Stimulated activated CD4-positive, alpha-beta T cell treated with anti-CD3 and anti-CD28 coated beads, Interleukin-1b, Interleukin-23, amount 100 ng/mL, for 1 hour (primary cell): ENCODE results near the gene NSUN6.
"Not testable (repeated sequence)": the region's sequence is repeated elsewhere in the genome, so short reads cannot be mapped to it uniquely, and the experiment has no call there.

Experiments used
- DNase-seq, 2 donors: peaks; one replicate each; pipeline ENCODE4 v3.0.0-alpha.2; 2020; ENCODE audit warnings: low read depth in 2 of 2

NSUN6 gene

DNA sequence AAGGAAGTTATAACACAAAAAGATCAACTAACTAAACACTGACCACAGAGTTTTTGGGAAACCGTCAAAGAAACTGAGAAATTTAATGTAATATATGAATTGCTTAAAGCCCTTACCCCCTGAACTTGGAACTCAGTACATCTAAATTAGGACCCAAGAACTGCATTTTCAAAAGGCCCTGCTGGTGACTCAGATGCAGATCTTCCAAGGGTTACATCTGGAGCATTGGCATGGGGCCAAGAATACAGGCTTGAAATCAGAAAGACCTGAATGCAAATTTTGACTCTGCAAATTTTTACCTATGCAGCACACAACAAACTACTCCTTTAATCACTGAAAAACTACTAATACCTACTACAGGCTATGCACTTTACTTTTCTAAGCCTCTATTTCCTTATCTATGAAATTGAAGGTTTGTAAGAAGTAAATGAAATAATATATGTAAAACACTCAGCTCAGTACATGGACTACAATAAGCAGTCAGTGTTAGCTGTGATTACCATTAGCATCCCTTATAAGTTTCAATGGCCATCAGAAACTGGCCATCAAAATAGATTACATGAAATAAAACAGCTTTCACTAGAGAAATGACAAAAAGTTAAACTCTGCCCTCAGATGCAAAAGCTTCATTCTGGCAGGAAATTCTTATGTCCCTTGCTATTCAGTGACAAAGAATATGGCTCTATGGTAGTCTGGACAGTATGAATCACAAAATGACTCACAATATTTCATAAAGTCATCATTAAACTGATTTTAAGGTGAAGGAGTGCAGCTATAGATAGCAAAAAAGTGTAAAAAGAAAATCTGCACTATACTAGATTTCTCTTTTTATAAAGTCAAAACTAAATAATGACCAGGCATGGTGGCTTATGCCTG is 43.6 kb downstream of the NSUN6 start:
- no peak for DNase-seq

DNA sequence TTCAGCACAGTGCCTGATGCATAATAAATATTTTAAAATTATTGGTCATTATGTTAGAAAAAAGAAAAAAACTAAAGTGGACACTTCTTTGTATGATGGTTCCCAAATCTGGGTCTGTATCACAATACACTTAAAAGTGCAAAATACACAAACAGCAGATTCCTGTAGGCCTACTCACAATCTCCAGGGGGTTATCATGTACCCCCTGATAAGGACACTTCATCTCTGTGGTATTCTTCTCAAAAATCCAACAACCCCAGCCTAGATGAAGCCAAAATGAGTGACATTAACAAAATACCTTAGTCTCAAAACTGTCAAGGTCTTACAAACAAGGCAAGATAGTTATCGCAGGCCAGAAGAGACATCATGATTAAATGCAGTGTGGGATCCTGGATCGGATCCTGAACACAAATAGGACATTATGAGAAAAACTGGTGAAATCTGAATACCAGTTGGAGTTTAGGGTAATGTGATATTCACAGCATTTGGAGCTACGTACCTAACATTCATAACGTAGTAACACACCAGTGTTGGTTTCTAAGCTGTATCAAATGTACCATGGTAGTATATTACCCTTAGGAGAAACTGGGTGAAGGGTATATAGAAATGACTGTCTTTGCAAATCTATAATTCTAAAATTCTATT is 45.2 kb downstream of the NSUN6 start:
- no peak for DNase-seq

DNA sequence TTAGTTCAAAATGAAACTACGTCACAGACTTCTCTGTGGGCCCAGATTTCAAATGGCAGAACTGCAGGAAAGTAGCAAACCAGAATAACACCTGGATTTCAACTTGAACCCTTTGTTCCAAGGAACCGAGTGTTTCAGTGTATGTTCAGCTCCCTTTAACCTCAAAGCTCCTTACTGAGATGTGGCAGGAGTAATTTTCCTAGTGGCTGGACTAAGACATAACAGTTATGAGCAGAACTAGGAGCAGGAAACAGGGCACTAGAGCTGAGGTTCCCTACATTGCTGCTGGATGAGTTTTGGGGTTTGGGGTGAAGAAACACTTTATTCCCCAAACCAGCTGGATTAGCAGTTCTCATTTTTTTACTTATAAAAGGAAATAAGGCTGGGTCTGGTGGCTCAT is 50.1 kb downstream of the NSUN6 start:
- no peak for DNase-seq

DNA sequence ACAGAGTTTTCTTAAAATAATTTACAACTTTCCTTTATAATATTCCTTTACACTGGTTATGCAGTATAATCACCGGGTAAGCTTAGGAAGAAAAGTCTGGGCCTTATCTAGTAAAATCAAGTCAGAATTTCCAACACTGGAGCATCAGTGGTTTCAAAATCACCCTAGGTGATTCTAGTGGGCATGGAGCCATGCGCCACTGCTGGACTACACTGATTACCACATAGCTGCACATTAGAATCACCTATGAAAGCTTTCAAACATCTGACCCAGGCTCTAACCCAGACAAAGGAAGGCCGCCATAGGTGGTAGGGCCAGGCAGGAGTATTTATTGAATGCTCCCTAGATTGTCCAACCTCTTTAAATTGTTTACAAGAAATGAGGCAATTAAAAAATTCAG is 52.0 kb downstream of the NSUN6 start:
- no peak for DNase-seq

DNA sequence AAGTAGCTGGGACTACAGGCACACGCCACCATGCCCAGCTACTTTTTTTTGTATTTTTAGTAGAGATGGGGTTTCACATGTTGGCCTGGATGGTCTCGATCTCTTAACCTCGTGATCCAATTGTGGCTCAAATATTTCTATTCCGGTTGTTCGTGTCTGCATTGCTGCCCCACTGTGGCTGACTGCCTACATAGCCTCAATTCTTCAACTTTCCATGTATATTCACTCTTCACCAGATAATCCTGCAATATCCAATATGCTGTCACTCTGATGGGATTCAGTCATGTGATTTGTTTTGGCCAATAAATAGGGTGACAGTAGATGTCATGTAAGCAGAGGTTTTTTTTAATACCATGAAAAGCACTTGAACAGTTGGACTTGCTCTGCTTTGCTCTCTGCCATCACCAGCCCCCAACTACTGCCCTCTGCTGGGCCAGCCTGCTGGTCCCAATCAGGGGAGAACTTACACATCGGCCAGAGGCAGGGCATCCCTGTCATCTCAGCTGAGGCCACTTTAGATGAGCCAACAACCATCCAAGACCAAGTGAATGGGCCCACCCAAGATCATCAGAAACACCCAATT is 56.7 kb downstream of the NSUN6 start:
- DNase-seq, result no peak

DNA sequence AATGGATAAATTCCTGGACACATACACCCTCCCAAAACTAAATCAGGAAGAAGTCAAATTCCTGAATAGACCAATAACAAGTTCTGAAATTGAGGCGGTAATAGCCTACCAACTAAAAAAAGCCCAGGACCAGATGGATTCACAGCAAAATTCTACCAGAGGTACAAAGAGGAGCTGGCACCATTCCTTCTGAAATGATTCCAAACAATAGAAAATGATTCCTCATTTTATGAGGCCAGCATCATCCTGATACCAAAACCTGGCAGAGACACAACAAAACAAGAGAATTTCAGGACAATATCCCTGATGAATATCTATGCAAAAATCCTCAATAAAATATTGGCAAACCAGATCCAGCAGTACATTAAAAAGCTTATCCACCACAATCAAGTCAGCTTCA is 60.2 kb downstream of the NSUN6 start:
- DNase-seq, result not testable (repeated sequence)

DNA sequence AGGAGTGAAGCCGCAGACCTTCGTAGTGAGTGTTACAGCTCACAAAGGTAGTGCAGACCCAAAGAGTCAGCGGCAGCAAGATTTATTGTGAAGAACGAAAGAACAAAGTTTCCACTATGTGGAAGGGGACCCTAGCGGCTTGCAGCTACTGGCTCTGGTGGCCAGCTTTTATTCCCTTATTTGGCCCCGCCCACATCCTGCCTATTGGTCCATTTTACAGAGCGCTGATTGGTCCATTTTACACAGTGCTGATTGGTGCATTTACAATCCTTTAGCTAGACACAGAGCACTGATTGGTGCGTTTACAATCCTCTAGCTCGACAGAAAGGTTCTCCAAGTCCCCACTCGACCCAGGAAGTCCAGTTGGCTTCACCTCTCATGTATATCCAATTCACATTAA is 64.8 kb downstream of the NSUN6 start:
- not testable (repeated sequence) for DNase-seq

DNA sequence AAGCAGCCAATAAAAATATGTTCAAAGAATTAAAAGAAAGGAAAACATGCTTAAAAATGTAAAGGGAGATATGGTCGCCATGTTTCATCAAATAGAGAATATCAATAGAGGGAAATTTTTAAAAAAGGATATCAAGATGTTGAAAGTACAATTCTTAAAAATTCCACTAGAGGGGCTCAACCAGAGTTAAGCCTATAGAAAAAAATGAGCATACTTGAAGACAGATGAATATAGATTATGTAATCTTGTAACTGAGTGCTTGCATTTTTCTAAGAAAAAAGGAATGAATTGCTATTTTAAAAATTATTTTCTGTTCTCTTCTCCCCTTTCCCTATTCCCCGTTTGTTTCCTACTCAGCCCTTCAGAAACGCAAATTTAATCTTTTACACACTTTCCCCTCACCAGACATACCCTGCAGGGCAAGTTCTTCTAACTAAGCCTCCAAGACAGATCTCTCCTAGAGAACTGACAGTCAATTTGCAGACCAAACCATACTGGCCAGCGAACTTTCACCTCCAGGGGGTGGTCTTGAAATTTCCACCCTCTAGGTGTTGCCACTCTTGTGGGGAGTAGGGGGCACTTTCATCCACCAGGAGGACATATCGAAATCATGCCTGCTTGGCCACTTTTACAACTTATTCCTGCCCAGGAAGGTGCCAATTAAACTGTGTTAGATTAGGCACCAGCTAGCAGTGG is 67.7 kb downstream of the NSUN6 start:
- DNase-seq, result no peak

DNA sequence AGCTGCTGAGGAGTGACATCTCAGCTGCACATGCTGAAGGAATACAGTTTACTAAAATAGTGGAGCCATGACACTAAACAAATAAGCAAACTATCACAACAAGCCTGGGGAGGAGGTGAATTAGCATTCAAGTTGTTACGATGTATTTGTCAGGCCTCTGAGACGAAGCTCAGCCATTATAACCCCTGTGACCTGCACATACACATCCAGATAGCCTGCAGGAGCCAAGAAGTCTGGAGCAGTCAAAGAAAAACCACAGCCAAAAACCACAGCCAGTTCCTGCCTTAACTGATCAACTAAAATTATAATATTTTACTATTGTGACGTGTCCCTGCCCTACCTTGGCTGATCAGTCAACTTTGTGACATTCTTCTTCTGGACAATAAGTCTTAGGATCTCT is 68.6 kb downstream of the NSUN6 start:
- no peak for DNase-seq

DNA sequence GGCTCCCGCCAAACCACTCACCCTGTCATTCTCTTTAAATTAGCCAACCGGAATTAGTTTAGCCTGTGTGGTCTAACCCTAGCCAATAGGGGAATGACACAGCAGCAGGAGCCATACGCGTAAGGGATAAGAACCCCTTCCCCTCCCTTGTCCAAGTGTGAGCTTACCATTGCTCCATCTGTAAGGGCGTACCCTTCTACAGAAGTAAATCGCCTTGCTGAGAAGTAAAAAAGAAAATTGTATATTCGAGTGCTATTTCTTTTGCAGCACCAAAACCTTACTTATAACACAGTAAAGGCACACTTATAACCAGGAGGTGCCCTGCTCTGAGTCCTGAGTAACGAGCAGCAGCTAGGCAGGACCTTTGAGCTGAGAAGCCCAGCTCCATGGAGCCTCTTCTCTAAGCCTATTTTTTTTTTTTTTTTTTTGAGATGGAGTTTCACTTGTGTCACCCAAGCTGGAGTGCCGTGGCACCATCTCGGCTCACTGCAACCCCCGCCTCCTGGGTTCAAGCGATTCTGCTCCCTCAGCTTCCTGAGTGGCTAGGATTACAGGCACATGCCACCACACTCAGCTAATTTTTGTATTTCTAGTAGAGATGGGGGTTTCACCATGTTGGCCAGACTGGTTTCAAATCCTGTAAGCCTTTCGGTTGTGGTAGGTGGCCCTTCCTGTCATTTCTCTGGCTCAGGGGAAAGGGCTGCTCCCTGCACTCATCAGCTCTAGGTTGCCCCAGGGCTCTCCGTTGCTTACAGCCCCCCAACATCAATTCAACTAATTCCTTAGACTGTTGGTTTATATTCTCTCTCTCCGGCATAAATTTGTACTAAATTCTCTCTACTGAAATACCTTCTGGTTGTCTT is 73.3 kb downstream of the NSUN6 start:
- no peak for DNase-seq

DNA sequence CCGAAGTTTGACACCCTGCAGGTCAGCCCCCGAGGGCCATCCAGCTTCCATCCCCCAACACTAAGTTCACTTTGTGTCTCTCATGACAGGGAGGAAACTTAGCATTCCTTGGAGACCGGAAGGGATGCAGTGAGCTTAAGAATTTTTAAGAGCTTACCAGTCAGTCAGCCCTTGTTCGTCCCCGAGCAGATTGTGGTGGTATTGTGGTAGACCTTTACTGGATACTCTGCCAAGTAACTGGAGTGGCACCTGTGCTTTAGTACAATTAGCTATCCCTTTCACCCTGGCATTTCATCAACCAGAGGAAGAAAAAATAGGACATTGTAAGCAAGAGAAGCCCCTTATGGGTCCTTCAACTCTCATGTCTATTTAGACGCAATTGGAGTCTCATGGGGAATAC is 74.8 kb downstream of the NSUN6 start:
- DNase-seq, result no peak

DNA sequence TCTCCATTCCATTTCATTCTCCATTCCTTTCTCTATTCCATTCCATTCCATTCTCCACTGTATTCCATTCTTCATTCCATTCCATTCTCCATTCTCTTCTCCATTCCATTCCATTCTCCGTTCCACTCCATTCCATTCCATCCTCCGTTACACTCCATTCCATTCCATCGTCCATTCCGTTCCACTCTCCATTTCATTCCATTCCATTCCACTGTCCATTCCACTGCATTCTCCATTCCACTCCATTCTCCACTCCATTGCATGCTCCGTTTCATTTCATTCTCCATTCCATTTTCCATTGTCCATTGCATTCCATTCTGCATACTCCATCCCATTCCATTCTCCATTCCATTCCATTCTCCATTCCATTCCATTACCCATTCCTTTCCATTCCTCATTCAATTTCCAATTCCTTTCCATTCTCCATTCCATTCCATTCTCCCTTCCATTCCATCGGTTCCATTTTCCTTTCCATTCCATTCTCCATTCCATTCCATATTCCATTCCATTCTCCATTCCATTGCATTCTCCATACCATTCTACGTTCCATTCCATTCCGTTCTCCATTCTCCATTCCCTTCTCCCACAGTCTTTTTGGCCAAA is 78.3 kb downstream of the NSUN6 start:
- no peak for DNase-seq

DNA sequence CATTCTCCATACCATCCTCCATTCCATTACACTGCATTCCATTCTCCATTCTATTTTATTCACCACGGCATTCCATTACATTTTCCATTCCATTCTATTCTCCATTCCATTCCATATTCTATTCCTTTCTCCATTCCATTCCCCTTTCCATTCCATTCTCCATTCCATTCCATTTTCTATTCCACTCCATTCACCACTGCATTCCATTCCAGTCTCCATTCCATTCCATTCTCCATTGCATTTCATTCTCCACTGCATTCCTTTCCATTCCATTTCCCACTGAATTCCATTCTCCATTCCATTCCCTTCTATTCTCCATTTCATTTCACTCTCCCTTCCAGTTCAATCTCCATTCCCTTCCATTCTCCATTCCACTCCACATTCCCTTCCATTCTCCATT is 79.6 kb downstream of the NSUN6 start:
- no peak for DNase-seq

DNA sequence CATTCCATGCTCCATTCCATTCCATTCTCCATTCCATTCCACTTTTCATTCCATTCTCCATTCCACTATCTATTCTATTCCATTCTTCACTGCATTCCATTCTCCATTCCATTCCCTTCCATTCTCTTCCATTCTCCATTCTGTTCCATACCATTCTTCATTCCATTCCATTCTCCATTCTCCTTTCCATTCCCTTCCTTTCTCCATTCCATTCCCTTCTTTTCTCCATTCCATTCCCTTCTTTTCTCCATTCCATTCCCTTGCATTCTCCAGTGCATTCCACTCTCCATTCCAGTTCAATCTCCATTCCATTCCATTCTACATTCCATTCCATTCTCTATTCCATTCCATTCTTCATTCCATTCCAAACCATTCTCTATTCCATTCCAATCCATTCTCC is 80.3 kb downstream of the NSUN6 start:
- no peak for DNase-seq

DNA sequence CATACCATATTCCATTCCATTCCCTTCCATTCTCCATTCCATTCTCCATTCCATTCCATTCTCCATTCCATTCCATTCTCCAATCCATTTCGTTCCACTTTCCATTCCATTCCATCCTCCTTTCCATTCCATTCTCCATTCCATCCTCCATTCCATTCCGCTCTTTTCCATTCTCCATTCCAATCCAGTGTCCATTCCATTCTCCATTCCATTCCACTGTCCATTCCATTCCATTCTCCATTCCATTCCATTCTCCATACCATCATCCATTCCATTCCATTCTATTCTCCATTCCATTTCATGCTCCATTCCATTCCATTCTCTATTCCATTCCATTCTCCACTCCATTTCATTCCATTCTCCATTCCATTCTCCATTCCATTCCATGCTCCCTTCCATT is 81.0 kb downstream of the NSUN6 start:
- not testable (repeated sequence) for DNase-seq

DNA sequence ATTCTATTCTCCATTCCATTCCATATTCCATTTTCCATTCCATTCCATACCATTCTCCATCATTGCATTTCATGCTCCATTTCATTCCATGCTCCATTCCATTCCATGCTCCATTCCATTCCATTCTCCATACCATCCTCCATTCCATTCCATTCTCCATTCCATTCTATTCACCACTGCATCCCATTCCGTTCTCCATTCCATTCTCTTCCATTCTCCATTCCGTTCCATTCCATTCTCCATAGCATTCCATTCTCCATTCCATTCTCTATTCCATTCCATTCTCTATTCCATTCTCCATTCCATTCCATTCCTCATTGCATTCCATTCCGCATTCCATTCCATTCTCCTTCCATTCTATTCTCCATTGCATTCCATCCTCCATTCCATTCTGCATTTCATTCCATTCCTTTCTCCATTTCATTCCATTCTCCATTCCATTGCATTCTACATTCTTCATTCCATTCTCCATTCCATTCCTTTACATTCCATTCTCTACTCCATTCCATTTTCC is 84.0 kb downstream of the NSUN6 start:
- no peak for DNase-seq

DNA sequence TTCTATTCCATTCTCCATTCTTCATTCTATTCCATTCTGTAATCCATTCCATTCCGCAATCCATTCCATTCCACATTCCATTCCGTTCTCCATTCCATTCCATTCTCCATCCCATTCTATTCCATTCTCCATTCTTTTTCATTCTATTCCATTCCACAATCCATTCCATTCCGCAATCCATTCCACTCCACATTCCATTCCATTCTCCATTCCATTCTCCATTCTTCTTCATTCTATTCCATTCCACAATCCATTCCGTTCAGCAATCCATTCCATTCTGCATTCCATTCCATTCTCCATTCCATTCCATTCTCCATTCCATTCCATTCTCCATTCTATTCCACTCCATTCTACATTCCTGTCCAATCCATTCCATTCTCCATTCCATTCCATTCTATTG is 85.2 kb downstream of the NSUN6 start:
- no peak for DNase-seq

DNA sequence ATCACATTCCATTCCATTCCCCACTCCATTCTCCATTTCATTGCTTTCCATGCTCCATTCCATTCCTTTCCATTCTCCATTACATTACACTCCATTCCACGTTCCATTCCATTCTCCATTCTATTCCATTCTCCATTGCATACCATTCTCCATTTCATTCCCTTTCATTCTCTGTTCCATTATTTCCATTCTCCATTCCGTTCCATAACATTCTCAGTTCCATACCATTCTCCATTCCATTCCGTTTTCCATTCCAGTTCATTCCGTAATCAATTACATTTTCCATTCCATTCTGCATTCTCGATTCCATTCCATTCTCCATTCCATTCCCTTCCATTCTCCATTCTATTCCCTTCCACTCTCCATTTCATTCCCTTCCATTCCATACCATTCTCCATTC is 86.4 kb downstream of the NSUN6 start:
- no peak for DNase-seq

DNA sequence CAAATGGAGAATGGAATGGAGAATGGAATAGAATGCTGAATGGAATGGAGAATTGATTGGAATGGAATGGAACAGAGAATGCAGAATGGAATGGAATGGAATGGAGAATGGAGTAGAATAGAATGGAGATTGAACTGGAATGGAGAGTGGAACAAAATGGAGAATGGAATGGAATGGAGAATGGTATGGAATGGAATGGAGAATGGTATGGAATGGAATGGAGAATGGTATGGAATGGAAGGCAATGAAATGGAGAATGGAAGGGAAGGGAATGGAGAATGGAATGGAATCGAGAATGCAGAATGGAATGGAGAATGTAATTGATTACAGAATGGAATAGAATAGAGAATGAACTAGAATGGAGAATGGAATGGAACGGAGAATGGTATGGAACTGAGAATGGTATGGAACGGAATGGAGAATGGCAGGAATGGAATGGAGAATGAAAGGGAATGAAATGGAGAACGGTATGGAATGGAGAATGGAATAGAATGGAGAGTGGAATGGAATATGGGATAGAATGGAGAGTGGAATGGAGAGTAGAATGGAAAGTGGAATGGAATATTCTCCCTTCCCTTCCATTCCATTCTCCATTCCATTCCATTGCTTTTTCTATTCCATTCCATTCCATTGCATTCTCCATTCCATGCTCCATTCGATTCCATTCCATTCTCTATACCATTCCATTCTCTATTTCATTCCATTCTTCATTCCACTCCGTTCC is 88.2 kb downstream of the NSUN6 start:
- no peak for DNase-seq

DNA sequence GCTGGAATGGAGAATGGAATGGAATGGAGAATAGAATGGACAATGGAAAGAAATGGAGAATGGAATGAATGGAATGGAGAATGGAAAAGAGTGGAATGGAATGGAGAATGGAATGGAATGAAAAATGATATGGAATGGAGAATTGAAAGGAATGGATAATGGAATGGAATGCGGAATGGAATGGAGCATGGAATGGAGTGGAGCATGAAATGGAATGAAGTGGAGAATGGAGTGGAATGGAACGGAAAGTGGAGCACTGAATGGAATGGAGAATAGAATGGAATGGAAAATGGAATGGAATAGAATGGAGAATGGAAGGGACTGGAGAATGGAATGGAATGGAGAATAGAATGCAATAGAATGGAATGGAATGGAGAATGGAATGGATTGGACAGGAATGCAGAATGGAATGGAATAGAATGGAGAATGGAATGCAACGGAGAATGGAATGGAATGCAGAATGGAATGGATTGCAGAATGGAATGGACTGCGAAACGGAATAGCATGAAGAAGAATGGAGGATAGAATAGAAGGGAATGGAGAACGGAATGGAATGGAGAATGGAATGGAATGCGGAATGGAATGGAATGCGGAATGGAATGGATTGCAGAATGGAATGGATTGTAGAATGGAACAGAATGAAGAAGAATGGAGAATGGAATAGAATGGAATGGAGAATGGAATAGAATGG is 89.4 kb downstream of the NSUN6 start:
- DNase-seq, result no peak
